HepG2 (cell line): ENCODE results near the gene SLC7A4. TPM values are rescaled to one million over a fixed set of nuclear protein-coding genes. Genes with fewer than 3 reads are reported as not detected.

ENCODE experiments used
- ARID2 ChIP-seq: sonication (generic); formaldehyde crosslinking; IDR thresholded peaks from 2 replicates; pipeline ENCODE4 v1.8.1; 2022; ENCODE audit warnings: mild to moderate bottlenecking, missing genetic modification reagents, borderline replicate concordance
- ARNT2 ChIP-seq: sonication (generic); formaldehyde crosslinking; IDR thresholded peaks from 2 replicates; pipeline ENCODE4 v1.8.0; 2022; ENCODE audit warnings: mild to moderate bottlenecking, low read depth, missing genetic modification reagents, moderate library complexity
- CBFB ChIP-seq: sonication (generic); formaldehyde crosslinking; IDR thresholded peaks from 2 replicates; pipeline ENCODE4 v1.4.0; 2020; ENCODE audit warnings: missing genetic modification reagents
- CEBPB ChIP-seq: IDR thresholded peaks from 2 replicates; pipeline ENCODE4 v1.6.1; 2011; ENCODE audit warnings: low read depth, low read length, improper control_type of control experiment, borderline replicate concordance
- DPF2 ChIP-seq: sonication (generic); formaldehyde crosslinking; IDR thresholded peaks from 2 replicates; pipeline ENCODE4 v1.4.0; 2020; ENCODE audit warnings: mild to moderate bottlenecking, low read depth, missing genetic modification reagents, borderline replicate concordance
- DRAP1 ChIP-seq: IDR thresholded peaks from 2 replicates; pipeline ENCODE4 v1.6.1; 2016; ENCODE audit warnings: missing genetic modification reagents, missing compliant biosample characterization
- GATA4 ChIP-seq: sonication (generic); IDR thresholded peaks from 2 replicates; pipeline ENCODE4 v1.6.1; 2016; ENCODE audit warnings: antibody characterized with exemption, low read depth, borderline replicate concordance
- HMGA1 ChIP-seq: sonication (generic); formaldehyde crosslinking; conservative IDR thresholded peaks from 2 replicates; pipeline ENCODE4 v1.4.0; 2020; ENCODE audit warnings: missing genetic modification reagents
- JUNB ChIP-seq: sonication (generic); formaldehyde crosslinking; IDR thresholded peaks from 2 replicates; pipeline ENCODE4 v1.8.0; 2022; ENCODE audit warnings: missing genetic modification reagents, mild to moderate bottlenecking, borderline replicate concordance
- POLR2G ChIP-seq: fragments of 200-400 bp; formaldehyde crosslinking; IDR thresholded peaks from 2 replicates; pipeline ENCODE4 v1.6.1; 2018; ENCODE audit warnings: mild to moderate bottlenecking, low read depth, low read length, moderate library complexity
- PTBP1 ChIP-seq: fragments of 200-400 bp; formaldehyde crosslinking; IDR thresholded peaks from 2 replicates; pipeline ENCODE4 v1.6.1; 2018; ENCODE audit warnings: low read length, low read depth; ENCODE audit not compliant: poor library complexity, severe bottlenecking
- SIN3A ChIP-seq: IDR thresholded peaks from 2 replicates; pipeline ENCODE4 v1.6.1; 2011; ENCODE audit warnings: low read depth, mild to moderate bottlenecking, control low read depth, low read length, borderline replicate concordance
- SOX13 ChIP-seq, 3 experiments: fragments of 450-650 bp in 1 of 3; sonication (generic) in 1 of 3; formaldehyde crosslinking in 1 of 3; IDR thresholded peaks in 2 of 3; conservative IDR thresholded peaks in 1 of 3; 2 replicates each; pipeline versions ENCODE4 v1.5.0 to v1.6.1; 2016 to 2020; ENCODE audit warnings: antibody characterized with exemption in 1 of 3, mild to moderate bottlenecking in 1 of 3, missing compliant biosample characterization in 1 of 3, missing genetic modification reagents in 1 of 3, moderate library complexity in 1 of 3
- SYNCRIP ChIP-seq: fragments of 200-400 bp; formaldehyde crosslinking; IDR thresholded peaks from 2 replicates; pipeline ENCODE4 v1.6.1; 2018; ENCODE audit warnings: mild to moderate bottlenecking, low read depth, low read length; ENCODE audit not compliant: insufficient read depth
- TAF15 ChIP-seq: fragments of 200-400 bp; formaldehyde crosslinking; IDR thresholded peaks from one replicate; pipeline ENCODE4 v1.6.1; 2018; ENCODE audit warnings: mild to moderate bottlenecking, low read depth, low read length; ENCODE audit not compliant: poor library complexity, severe bottlenecking
- ZBTB42 ChIP-seq: sonication (generic); formaldehyde crosslinking; IDR thresholded peaks from 2 replicates; pipeline ENCODE4 v1.5.0; 2020; ENCODE audit warnings: mild to moderate bottlenecking, missing genetic modification reagents
- ZMAT3 ChIP-seq: sonication (generic); formaldehyde crosslinking; conservative IDR thresholded peaks from 2 replicates; pipeline ENCODE4 v1.7.0; 2021; ENCODE audit warnings: missing genetic modification reagents
- ZNF20 ChIP-seq: sonication (generic); formaldehyde crosslinking; IDR thresholded peaks from 2 replicates; pipeline ENCODE4 v1.4.0; 2020; ENCODE audit warnings: mild to moderate bottlenecking, moderate library complexity, missing genetic modification reagents
- ZNF30 ChIP-seq: sonication (generic); formaldehyde crosslinking; IDR thresholded peaks from 2 replicates; pipeline ENCODE4 v1.5.0; 2020; ENCODE audit warnings: mild to moderate bottlenecking, missing genetic modification reagents
- ZNF350 ChIP-seq: sonication (generic); formaldehyde crosslinking; IDR thresholded peaks from 2 replicates; pipeline ENCODE4 v1.4.0; 2020; ENCODE audit warnings: mild to moderate bottlenecking, low read depth, missing genetic modification reagents, borderline replicate concordance
- ZNF660 ChIP-seq: sonication (generic); formaldehyde crosslinking; IDR thresholded peaks from 2 replicates; pipeline ENCODE4 v1.5.1; 2020; ENCODE audit warnings: mild to moderate bottlenecking, low read depth, missing genetic modification reagents, borderline replicate concordance
- ZNF709 ChIP-seq: sonication (generic); formaldehyde crosslinking; IDR thresholded peaks from 2 replicates; pipeline ENCODE4 v1.5.0; 2020; ENCODE audit warnings: mild to moderate bottlenecking, missing genetic modification reagents
- ZNF747 ChIP-seq: sonication (generic); formaldehyde crosslinking; IDR thresholded peaks from 2 replicates; pipeline ENCODE4 v1.8.1; 2023; ENCODE audit warnings: missing genetic modification reagents, mild to moderate bottlenecking, borderline replicate concordance
- ZNF776 ChIP-seq: sonication (generic); formaldehyde crosslinking; IDR thresholded peaks from 2 replicates; pipeline ENCODE4 v1.4.0; 2020; ENCODE audit warnings: mild to moderate bottlenecking, missing genetic modification reagents
- polyA plus RNA-seq, 8 experiments: library from polyadenylated mRNA; depleted of rRNA in 3 of 8; stranded (reverse) in 7 of 8; unstranded in 1 of 8; fragments of >200 nt; fragmentation: Illumina TruSeq in 4 of 8; extraction: Trizol in 4 of 8; gene quantifications; 2 replicates each; pipeline versions ENCODE4 v1.2.1 to v1.2.3, GENCODE V29; 2011 to 2016; ENCODE audit warnings: low read depth in 4 of 8, missing spikeins in 1 of 8, mixed read lengths in 1 of 8; ENCODE audit not compliant: insufficient read depth in 1 of 8
- total RNA-seq, 5 experiments: library from RNA; depleted of rRNA; stranded (reverse); fragments of >200 nt; fragmentation: Illumina TruSeq; extraction: Trizol; gene quantifications; 2 replicates each; pipeline ENCODE4 v1.2.3, GENCODE V29; 2016; ENCODE audit warnings: low read depth in 1 of 5
- TF ChIP-seq, protein P1 (sequence below): IDR thresholded peaks from 2 replicates; pipeline ENCODE4 v1.6.1; 2016; ENCODE audit warnings: low read depth, control low read depth
- TF ChIP-seq, protein P2 (sequence below): sonication (generic); formaldehyde crosslinking; IDR thresholded peaks from 2 replicates; pipeline ENCODE4 v1.8.1; 2023; ENCODE audit warnings: mild to moderate bottlenecking, inconsistent platforms, moderate library complexity, missing genetic modification reagents, borderline replicate concordance

SLC7A4 gene
- total and polyA plus RNA-seq, 2 of the 13 experiments (the other 11 are each of a cell fraction or from before 2014, with no cell fraction given) = not detected

DNA sequence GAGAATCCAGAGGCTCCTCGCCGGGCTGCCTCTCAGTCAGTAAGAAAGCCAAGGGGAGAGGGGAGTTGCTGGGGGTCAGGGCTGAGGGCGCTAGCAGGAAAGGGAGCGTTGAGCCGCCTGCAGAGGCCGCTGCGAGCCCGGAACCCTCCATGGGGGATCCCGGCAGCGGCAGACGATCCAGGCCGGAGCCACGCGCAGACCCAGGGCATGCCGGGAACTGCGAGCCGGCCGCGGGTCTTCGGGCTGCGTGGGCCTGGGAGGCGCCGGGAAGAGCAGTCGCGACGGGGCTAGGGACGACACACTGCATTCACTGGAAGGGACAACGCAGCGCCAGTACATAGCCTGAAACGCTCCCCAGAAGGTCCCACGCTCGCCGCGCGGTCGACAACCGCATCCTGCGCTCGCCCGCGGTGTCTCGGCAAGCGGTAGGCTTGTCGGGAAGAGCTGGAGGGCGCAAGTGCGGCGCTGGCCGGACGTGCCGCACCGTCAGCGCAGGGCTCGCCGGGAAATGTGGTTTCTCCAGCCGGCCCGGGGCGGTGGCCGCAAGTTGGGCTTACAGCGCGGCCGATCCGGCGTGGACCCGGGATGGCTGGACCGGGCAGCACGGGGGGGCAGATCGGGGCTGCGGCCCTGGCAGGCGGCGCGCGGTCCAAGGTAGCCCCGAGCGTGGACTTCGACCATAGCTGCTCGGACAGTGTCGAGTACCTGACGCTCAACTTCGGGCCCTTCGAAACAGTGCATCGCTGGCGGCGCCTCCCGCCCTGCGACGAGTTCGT lies 50.4 kb downstream of the SLC7A4 start, which contains the start of gene LZTR1 (continued):
- no peak; the same call in 1 of the 2 replicates for TF ChIP-seq DPF2 (CRISPR knock-in tag)
- TF ChIP-seq ZNF776 = peak; percentile 89; the same call in 1 of the 2 replicates
- TF ChIP-seq ZNF660 (CRISPR knock-in tag) = no peak
- TF ChIP-seq SIN3A = peak; percentile 65; the same call in 1 of the 2 replicates
- TF ChIP-seq ZMAT3 (CRISPR knock-in tag) = peak; percentile 98
- TF ChIP-seq ZNF20 (CRISPR knock-in tag) = peak; percentile 72; the same call in 1 of the 2 replicates
- peak; percentile 96; the same call in 1 of the 2 replicates for TF ChIP-seq ZNF747
- TF ChIP-seq DRAP1 (CRISPR knock-in tag) = peak; percentile 84
- no peak for TF ChIP-seq HMGA1 (CRISPR knock-in tag)
- TF ChIP-seq ZNF709 = peak; percentile 83; the same call in 1 of the 2 replicates
- TF ChIP-seq ZNF30 (CRISPR knock-in tag) = peak; percentile 70; the same call in 1 of the 2 replicates
- TF ChIP-seq ARID2 (CRISPR knock-in tag) = peak; percentile 89; the same call in 1 of the 2 replicates
- no peak for TF ChIP-seq CEBPB
- no peak for TF ChIP-seq JUNB (CRISPR knock-in tag)
- TF ChIP-seq SYNCRIP = no peak
- peak; percentile 76 for TF ChIP-seq TAF15
- TF ChIP-seq, protein P1, sequence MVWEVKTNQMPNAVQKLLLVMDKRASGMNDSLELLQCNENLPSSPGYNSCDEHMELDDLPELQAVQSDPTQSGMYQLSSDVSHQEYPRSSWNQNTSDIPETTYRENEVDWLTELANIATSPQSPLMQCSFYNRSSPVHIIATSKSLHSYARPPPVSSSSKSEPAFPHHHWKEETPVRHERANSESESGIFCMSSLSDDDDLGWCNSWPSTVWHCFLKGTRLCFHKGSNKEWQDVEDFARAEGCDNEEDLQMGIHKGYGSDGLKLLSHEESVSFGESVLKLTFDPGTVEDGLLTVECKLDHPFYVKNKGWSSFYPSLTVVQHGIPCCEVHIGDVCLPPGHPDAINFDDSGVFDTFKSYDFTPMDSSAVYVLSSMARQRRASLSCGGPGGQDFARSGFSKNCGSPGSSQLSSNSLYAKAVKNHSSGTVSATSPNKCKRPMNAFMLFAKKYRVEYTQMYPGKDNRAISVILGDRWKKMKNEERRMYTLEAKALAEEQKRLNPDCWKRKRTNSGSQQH = peak; percentile 58; the same call in 1 of the 2 replicates
- TF ChIP-seq ZNF350 (CRISPR knock-in tag) = peak; percentile 91; the same call in 1 of the 2 replicates
- no peak for TF ChIP-seq SOX13 (IDR thresholded peaks at IDR 0.05)
- peak in 1 of 2 experiments; percentile 27; a peak in 2 of 4 replicates for TF ChIP-seq SOX13 (CRISPR knock-in tag; conservative IDR thresholded peaks at IDR 0.05 in 1 of 2, IDR thresholded peaks at IDR 0.05 in 1 of 2)
- peak; percentile 93 for TF ChIP-seq CBFB (CRISPR knock-in tag)
- peak; percentile 39 for TF ChIP-seq PTBP1
- TF ChIP-seq POLR2G = peak; percentile 95
- 0 out of 2 replicates have a peak, but pooled peaks have one; percentile 50 for TF ChIP-seq GATA4
- TF ChIP-seq ZBTB42 (CRISPR knock-in tag) = no peak
- peak; percentile 93 for TF ChIP-seq ARNT2 (CRISPR knock-in tag)
- TF ChIP-seq, protein P2, sequence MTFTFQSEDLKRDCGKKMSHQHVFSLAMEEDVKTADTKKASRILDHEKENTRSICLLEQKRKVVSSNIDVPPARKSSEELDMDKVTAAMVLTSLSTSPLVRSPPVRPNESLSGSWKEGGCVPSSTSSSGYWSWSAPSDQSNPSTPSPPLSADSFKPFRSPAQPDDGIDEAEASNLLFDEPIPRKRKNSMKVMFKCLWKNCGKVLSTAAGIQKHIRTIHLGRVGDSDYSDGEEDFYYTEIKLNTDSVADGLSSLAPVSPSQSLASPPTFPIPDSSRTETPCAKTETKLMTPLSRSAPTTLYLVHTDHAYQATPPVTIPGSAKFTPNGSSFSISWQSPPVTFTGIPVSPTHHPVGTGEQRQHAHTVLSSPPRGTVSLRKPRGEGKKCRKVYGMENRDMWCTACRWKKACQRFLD (CRISPR knock-in tag) = peak; percentile 97
